Mesendoderm (in vitro differentiated cells): ENCODE data around the gene LRIG1.

Experiments
- DNase-seq: peaks from one replicate; pipeline ENCODE4 v3.0.0; 2013
- H2AK5ac ChIP-seq: 2 replicates; pipeline ENCODE4 v1.6.1; 2013; ENCODE audit warnings: low read length, inconsistent platforms
- H2BK120ac ChIP-seq: 2 replicates; pipeline ENCODE4 v1.6.1; 2013; ENCODE audit warnings: low read depth, mild to moderate bottlenecking, low read length, moderate library complexity, mixed read lengths
- H2BK15ac ChIP-seq: replicated peaks from 2 replicates; pipeline ENCODE4 v1.6.1; 2013; ENCODE audit warnings: low read depth, mild to moderate bottlenecking, moderate library complexity
- H2BK5ac ChIP-seq: 2 replicates; pipeline ENCODE4 v1.6.1; 2013; ENCODE audit warnings: low read length, inconsistent platforms
- H3K18ac ChIP-seq: 2 replicates; pipeline ENCODE4 v1.6.1; 2013; ENCODE audit warnings: mild to moderate bottlenecking, low read length, mixed read lengths
- H3K23ac ChIP-seq: one replicate; pipeline ENCODE4 v1.6.1; 2013; ENCODE audit warnings: low read length
- H3K27ac ChIP-seq: 2 replicates; pipeline ENCODE4 v1.5.1; 2013; ENCODE audit warnings: low read depth, mild to moderate bottlenecking, inconsistent platforms, low read length, moderate library complexity
- H3K27me3 ChIP-seq: 2 replicates; pipeline ENCODE4 v1.6.1; 2013; ENCODE audit warnings: low read length, control low read depth, mild to moderate bottlenecking, inconsistent platforms; ENCODE audit not compliant: insufficient read depth, poor library complexity
- H3K36me3 ChIP-seq: 2 replicates; pipeline ENCODE4 v1.6.1; 2013; ENCODE audit warnings: low read length, inconsistent platforms; ENCODE audit not compliant: control insufficient read depth, insufficient read depth
- H3K4ac ChIP-seq: one replicate; pipeline ENCODE4 v1.6.1; 2013; ENCODE audit warnings: low read depth, mild to moderate bottlenecking, low read length, moderate library complexity
- H3K4me1 ChIP-seq: 2 replicates; pipeline ENCODE4 v1.6.1; 2013; ENCODE audit warnings: low read depth, low read length, inconsistent platforms; ENCODE audit not compliant: control insufficient read depth
- H3K4me2 ChIP-seq: 2 replicates; pipeline ENCODE4 v1.6.1; 2013; ENCODE audit warnings: low read length
- H3K4me3 ChIP-seq: 2 replicates; pipeline ENCODE4 v1.5.1; 2013; ENCODE audit warnings: mild to moderate bottlenecking, low read length
- H3K56ac ChIP-seq: one replicate; pipeline ENCODE4 v1.6.1; 2013; ENCODE audit warnings: low read length
- H3K79me1 ChIP-seq: 2 replicates; pipeline ENCODE4 v1.6.1; 2013; ENCODE audit warnings: low read length, inconsistent platforms
- H3K79me2 ChIP-seq: 2 replicates; pipeline ENCODE4 v1.6.1; 2013; ENCODE audit warnings: mild to moderate bottlenecking, low read length; ENCODE audit not compliant: control insufficient read depth, insufficient read depth
- H3K9ac ChIP-seq: 2 replicates; pipeline ENCODE4 v1.6.1; 2013; ENCODE audit warnings: low read length, inconsistent platforms
- H4K5ac ChIP-seq: one replicate; pipeline ENCODE4 v1.6.1; 2013; ENCODE audit warnings: low read length
- H4K8ac ChIP-seq: one replicate; pipeline ENCODE4 v1.6.1; 2013; ENCODE audit warnings: low read depth, mild to moderate bottlenecking, control low read depth, low read length, moderate library complexity
- WGBS: extraction: QIAGEN DNeasy Blood & Tissue Kit; methylation state at CpG from one replicate; pipeline ENCODE4 v1.1.7; 2013; ENCODE audit warnings: low lambda C conversion rate, missing lambda C conversion rate; ENCODE audit not compliant: insufficient coverage; ENCODE audit errors: extremely low coverage; 5-methylcytosine and 5-hydroxymethylcytosine counted together

The LRIG1 gene

GRCh38 chr3:66486202-66486601, 14.6 kb downstream of the LRIG1 start:
- Histone ChIP-seq H2BK5ac (no peak overlapping the region), H3K36me3 (no peaks in the 10 kb centered on the region), H2AK5ac (no peak overlapping the region), H3K4me2 (no peak overlapping the region), H3K4me1 (peaks cover 19% of the 10 kb centered on the region), H3K79me1 (peaks cover 31% of the 10 kb centered on the region), H4K8ac (no peak overlapping the region), H3K18ac (no peak overlapping the region), H2BK120ac (no peak overlapping the region), H3K27me3 (no peaks in the 10 kb centered on the region), H3K23ac (no peak overlapping the region), H2BK15ac (no peak overlapping the region), H3K4me3 (no peak overlapping the region), H4K5ac (no peak overlapping the region), H3K27ac (no peak overlapping the region), H3K4ac (no peak overlapping the region), H3K9ac (no peak overlapping the region), H3K79me2 (peaks cover 53% of the 10 kb centered on the region), H3K56ac (no peak overlapping the region)
- DNase-seq, result no peak
- no CpG with 5 or more reads among the region's 6 CpGs for WGBS

DNA sequence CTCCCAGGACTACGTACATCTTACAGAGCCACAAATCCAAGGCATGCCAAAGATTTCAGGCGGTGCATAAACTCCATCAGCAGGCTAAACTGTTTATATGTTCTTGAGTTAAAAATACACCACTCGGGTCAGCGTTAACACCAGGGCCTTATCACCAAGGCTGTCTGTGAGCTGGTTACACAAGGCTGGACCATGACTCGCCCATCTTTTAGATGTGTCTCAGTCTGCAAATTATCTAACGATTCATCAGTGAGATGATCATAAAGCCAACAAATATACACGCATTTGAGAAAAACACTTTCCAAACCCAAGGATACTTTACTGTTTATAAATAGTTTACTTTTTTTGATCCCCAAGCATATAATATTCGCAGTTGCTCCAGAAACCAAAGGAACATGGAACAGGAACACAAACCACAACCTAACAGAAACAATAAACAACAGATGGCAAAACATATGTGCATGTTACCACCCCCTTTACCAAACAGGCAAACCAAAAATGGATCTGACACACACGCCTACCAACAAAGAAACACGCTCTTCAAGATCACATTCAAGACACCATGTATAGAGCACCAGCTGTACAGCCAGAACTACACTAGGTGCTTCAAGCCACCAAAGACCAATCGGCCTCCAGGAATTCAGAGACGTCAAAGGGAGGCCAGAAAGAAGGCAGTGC, 15.4 kb downstream of the LRIG1 start:
- Histone ChIP-seq H3K9ac (no peak overlapping the region), H2BK15ac (no peak overlapping the region), H3K27ac (no peak overlapping the region), H4K8ac (no peak overlapping the region), H3K4me3 (no peak overlapping the region), H3K4me2 (no peak overlapping the region), H4K5ac (no peak overlapping the region), H2AK5ac (no peak overlapping the region), H3K27me3 (no peaks in the 10 kb centered on the region), H2BK5ac (no peak overlapping the region), H3K23ac (no peak overlapping the region), H3K4ac (no peak overlapping the region), H3K36me3 (no peaks in the 10 kb centered on the region), H3K4me1 (peaks cover 23% of the 10 kb centered on the region), H3K56ac (no peak overlapping the region), H2BK120ac (no peak overlapping the region), H3K79me1 (peaks cover 36% of the 10 kb centered on the region), H3K79me2 (peaks cover 56% of the 10 kb centered on the region), H3K18ac (peak overlapping the region; percentile 25)
- no peak for DNase-seq
- no CpG with 5 or more reads among the region's 12 CpGs for WGBS

DNA sequence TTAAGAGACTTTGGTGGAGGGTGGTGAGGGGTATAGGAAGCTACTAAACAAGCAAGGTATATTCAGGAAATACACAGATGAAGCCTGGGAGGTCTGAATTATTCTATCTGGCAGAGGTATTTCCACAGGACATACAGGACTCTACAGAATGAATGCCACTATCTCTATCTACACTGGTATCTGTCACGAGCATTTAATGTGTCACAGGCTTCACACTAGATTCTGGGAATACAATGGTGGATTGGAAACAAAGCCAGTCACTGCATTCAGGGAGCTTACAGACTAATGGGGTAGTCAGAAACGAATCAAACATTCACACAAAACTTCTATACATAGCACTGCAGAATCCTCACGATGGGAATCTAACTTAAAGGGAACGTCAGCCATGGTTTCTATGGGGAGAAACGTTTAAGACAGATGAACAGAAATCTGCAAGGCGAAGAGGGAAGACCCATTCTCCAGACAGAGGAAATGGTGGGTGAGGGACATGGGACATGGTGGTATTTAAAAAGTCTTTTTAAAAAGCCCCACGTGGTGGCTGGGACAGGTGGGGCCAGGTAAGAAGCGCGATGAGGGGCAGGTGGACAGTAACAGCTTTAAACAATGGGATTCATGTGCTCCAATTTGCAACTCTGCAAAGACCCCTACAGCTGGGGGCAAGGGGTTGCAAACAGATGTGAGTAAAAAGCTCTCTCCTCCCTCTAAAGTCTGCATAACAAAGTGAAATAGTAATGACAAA, 16.5 kb downstream of the LRIG1 start:
- H3K4me1 ChIP-seq, result peaks cover 21% of the 10 kb centered on the region
- H3K27ac ChIP-seq, result no peak overlapping the region

GRCh38 chr3:66483409-66483906, 17.4 kb downstream of the LRIG1 start:
- peaks cover 33% of the 10 kb centered on the region for H3K79me1 ChIP-seq
- H3K4me3 ChIP-seq, result no peak overlapping the region
- no peak overlapping the region for H3K4ac ChIP-seq
- H3K4me2 ChIP-seq, result no peak overlapping the region
- H3K18ac ChIP-seq, result no peak overlapping the region
- H2AK5ac ChIP-seq, result peak overlapping the region; percentile 47
- no peak overlapping the region for H2BK5ac ChIP-seq
- H3K56ac ChIP-seq, result peak overlapping the region; percentile 51
- no peak overlapping the region for H3K23ac ChIP-seq
- H3K79me2 ChIP-seq, result peaks cover 55% of the 10 kb centered on the region
- H3K9ac ChIP-seq, result peak overlapping the region; percentile 20
- H3K27ac ChIP-seq, result no peak overlapping the region
- H3K4me1 ChIP-seq, result peaks cover 26% of the 10 kb centered on the region
- no peak overlapping the region for H4K5ac ChIP-seq
- DNase-seq, result no peak
- H2BK120ac ChIP-seq, result no peak overlapping the region
- WGBS, result no CpG with 5 or more reads among the region's 13 CpGs
- no peaks in the 10 kb centered on the region for H3K36me3 ChIP-seq
- H2BK15ac ChIP-seq, result no peak overlapping the region
- H3K27me3 ChIP-seq, result no peaks in the 10 kb centered on the region
- H4K8ac ChIP-seq, result no peak overlapping the region

More for the DNA sequence above, 16.5 kb downstream of the LRIG1 start:
- whole genome bisulfite sequencing, result no CpG with 5 or more reads among the region's 9 CpGs
- Histone ChIP-seq H3K4me2 (no peak overlapping the region), H3K4me3 (no peak overlapping the region), H3K18ac (no peak overlapping the region), H4K5ac (no peak overlapping the region), H3K27me3 (no peaks in the 10 kb centered on the region), H3K79me2 (peaks cover 51% of the 10 kb centered on the region), H2AK5ac (no peak overlapping the region), H3K9ac (no peak overlapping the region), H3K23ac (no peak overlapping the region), H3K4ac (no peak overlapping the region), H2BK5ac (no peak overlapping the region), H2BK120ac (no peak overlapping the region), H2BK15ac (no peak overlapping the region), H3K79me1 (peaks cover 33% of the 10 kb centered on the region), H3K56ac (no peak overlapping the region), H3K36me3 (no peaks in the 10 kb centered on the region), H4K8ac (no peak overlapping the region)
- DNase-seq, result peak; percentile 82

- peaks cover 60% of the 10 kb centered on the region for H3K79me2 ChIP-seq
- no peak overlapping the region for H3K4me2 ChIP-seq
- H3K9ac ChIP-seq, result no peak overlapping the region
- no peak overlapping the region for H2AK5ac ChIP-seq
- H3K27ac ChIP-seq, result no peak overlapping the region
- H2BK5ac ChIP-seq, result no peak overlapping the region
- no peak overlapping the region for H2BK120ac ChIP-seq
- no peak overlapping the region for H4K8ac ChIP-seq
- no peak overlapping the region for H4K5ac ChIP-seq
- H3K4me3 ChIP-seq, result no peak overlapping the region
- H3K4me1 ChIP-seq, result peaks cover 28% of the 10 kb centered on the region
- no peak overlapping the region for H3K23ac ChIP-seq
- WGBS, result no CpG with 5 or more reads among the region's 4 CpGs
- H3K27me3 ChIP-seq, result no peaks in the 10 kb centered on the region
- DNase-seq, result no peak
- no peak overlapping the region for H3K18ac ChIP-seq
- no peak overlapping the region for H3K4ac ChIP-seq
- H3K56ac ChIP-seq, result no peak overlapping the region
- H3K79me1 ChIP-seq, result peaks cover 36% of the 10 kb centered on the region
- H3K36me3 ChIP-seq, result no peaks in the 10 kb centered on the region
- H2BK15ac ChIP-seq, result no peak overlapping the region
Observed at GRCh38 chr3:66483006-66483405, 17.8 kb downstream of the LRIG1 start.
